HepG2 (cell line): Measurements from ENCODE around the gene SIK3.

Experiments
- EZH2 ChIP-seq: conservative IDR thresholded peaks from 2 replicates; pipeline ENCODE4 v1.6.1; 2012; ENCODE audit warnings: mild to moderate bottlenecking, low read depth, low read length, moderate library complexity
- TF ChIP-seq, protein P1 (sequence below): sonication (generic); formaldehyde crosslinking; IDR thresholded peaks from 2 replicates; pipeline ENCODE4 v1.5.0; 2020; ENCODE audit warnings: mild to moderate bottlenecking, missing genetic modification reagents, moderate library complexity

- no peak for TF ChIP-seq EZH2
- TF ChIP-seq, protein P1, sequence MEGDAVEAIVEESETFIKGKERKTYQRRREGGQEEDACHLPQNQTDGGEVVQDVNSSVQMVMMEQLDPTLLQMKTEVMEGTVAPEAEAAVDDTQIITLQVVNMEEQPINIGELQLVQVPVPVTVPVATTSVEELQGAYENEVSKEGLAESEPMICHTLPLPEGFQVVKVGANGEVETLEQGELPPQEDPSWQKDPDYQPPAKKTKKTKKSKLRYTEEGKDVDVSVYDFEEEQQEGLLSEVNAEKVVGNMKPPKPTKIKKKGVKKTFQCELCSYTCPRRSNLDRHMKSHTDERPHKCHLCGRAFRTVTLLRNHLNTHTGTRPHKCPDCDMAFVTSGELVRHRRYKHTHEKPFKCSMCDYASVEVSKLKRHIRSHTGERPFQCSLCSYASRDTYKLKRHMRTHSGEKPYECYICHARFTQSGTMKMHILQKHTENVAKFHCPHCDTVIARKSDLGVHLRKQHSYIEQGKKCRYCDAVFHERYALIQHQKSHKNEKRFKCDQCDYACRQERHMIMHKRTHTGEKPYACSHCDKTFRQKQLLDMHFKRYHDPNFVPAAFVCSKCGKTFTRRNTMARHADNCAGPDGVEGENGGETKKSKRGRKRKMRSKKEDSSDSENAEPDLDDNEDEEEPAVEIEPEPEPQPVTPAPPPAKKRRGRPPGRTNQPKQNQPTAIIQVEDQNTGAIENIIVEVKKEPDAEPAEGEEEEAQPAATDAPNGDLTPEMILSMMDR, result no peak
Measured at GRCh38 chr11:116972691-116973090, 125.5 kb downstream of the SIK3 start.
